Measurements from ENCODE around the gene SRP54. TPM values are rescaled to one million over a fixed set of nuclear protein-coding genes. Genes with fewer than 3 reads are reported as not detected.

Gene SRP54
- total and polyA plus RNA-seq, 4 donors = 32.6 to 113 (median 38.4) TPM

GRCh38 chr14:34965912-34966311 is 16.9 kb upstream of the SRP54 start:
- Histone ChIP-seq H3K36me3 (ENCODE audit: control insufficient read depth in 4 of 4, insufficient read depth in 3 of 4, low read depth in 1 of 4, low read length in 3 of 4) (peaks cover 2 to 13% (median 11%) of the 10 kb centered on the region in 4 donors), H3K4me3 (ENCODE audit: low read depth in 1 of 3, low read length in 3 of 3) (no peak overlapping the region), H3K9ac (ENCODE audit: low read depth in 1 of 2, low read length in 2 of 2) (no peak overlapping the region), H3K27me3 (ENCODE audit: control insufficient read depth in 4 of 4, insufficient read depth in 4 of 4, low read length in 3 of 4) (no peaks in the 10 kb centered on the region), H3K27ac (ENCODE audit: low read depth in 1 of 2, low read length in 2 of 2) (no peak overlapping the region), H3K4me1 (ENCODE audit: control insufficient read depth in 4 of 4, insufficient read depth in 4 of 4, low read length in 3 of 4) (no peaks in the 10 kb centered on the region), H3K9me3 (ENCODE audit: control insufficient read depth in 4 of 4, low read length in 3 of 4) (no peaks in the 10 kb centered on the region)
- TF ChIP-seq CTCF (IDR thresholded peaks at IDR 0.05; ENCODE audit: low read depth, low read length, missing input control) (no peak), GABPA (IDR thresholded peaks at IDR 0.05 in 1 of 2, conservative IDR thresholded peaks at IDR 0.05 in 1 of 2) (no peak), HNF4G (IDR thresholded peaks at IDR 0.05) (no peak)
- no peak for DNase-seq (ENCODE audit: low spot score)
- 95% methylated on average over 4 of the region's 4 CpGs for WGBS

- Histone ChIP-seq H3K4me1 (ENCODE audit: control insufficient read depth in 4 of 4, insufficient read depth in 4 of 4, low read length in 3 of 4) (no peaks in the 10 kb centered on the region), H3K27ac (ENCODE audit: low read depth in 1 of 2, low read length in 2 of 2) (no peak overlapping the region), H3K36me3 (ENCODE audit: control insufficient read depth in 4 of 4, insufficient read depth in 3 of 4, low read depth in 1 of 4, low read length in 3 of 4) (peaks cover 2 to 13% (median 11%) of the 10 kb centered on the region in 4 donors), H3K9ac (ENCODE audit: low read depth in 1 of 2, low read length in 2 of 2) (no peak overlapping the region), H3K9me3 (ENCODE audit: control insufficient read depth in 4 of 4, low read length in 3 of 4) (no peaks in the 10 kb centered on the region), H3K4me3 (ENCODE audit: low read depth in 1 of 3, low read length in 3 of 3) (no peak overlapping the region), H3K27me3 (ENCODE audit: control insufficient read depth in 4 of 4, insufficient read depth in 4 of 4, low read length in 3 of 4) (no peaks in the 10 kb centered on the region)
- WGBS = 79% methylated on average over 3 of the region's 3 CpGs
- TF ChIP-seq JUND (IDR thresholded peaks at IDR 0.05) (no peak), FOXA1 (IDR thresholded peaks at IDR 0.05) (no peak), HNF4A (conservative IDR thresholded peaks at IDR 0.05) (no peak), CTCF (IDR thresholded peaks at IDR 0.05; ENCODE audit: low read depth, low read length, missing input control) (no peak), NR2F2 (IDR thresholded peaks at IDR 0.05) (no peak), SP1 (IDR thresholded peaks at IDR 0.05) (no peak), EGR1 (IDR thresholded peaks at IDR 0.05; ENCODE audit: low read depth in 2 of 2) (no peak), RAD21 (IDR thresholded peaks at IDR 0.05) (no peak), REST (IDR thresholded peaks at IDR 0.05) (no peak), RXRA (IDR thresholded peaks at IDR 0.05) (no peak), ATF3 (IDR thresholded peaks at IDR 0.05) (no peak), HNF4G (IDR thresholded peaks at IDR 0.05) (no peak), FOXA2 (IDR thresholded peaks at IDR 0.05) (no peak), TAF1 (conservative IDR thresholded peaks at IDR 0.05) (no peak), GABPA (IDR thresholded peaks at IDR 0.05 in 1 of 2, conservative IDR thresholded peaks at IDR 0.05 in 1 of 2) (no peak)
- DNase-seq (ENCODE audit: low spot score) = no peak
These were observed 16.4 kb upstream of the SRP54 start for GRCh38 chr14:34966413-34966812.

Data from liver (tissue), 9 donors.